Stimulated activated CD8-positive, alpha-beta memory T cell treated with anti-CD3 and anti-CD28 coated beads, Interleukin-12 subunit alpha, Interleukin-12 subunit beta, amount 100 ng/mL, for 24 hours (primary cell): ENCODE measurements around the gene ANKRD44.

ENCODE experiments used
- DNase-seq: peaks from one replicate; pipeline ENCODE4 v3.0.0-alpha.2; 2020; ENCODE audit errors: extremely low read depth

The ANKRD44 gene

GRCh38 chr2:196987649-196988364 lies 322.8 kb downstream of the ANKRD44 start:
- DNase-seq: no peak

- no peak for DNase-seq
These were observed 323.3 kb downstream of the ANKRD44 start for GRCh38 chr2:196987298-196987648.

GRCh38 chr2:196985511-196986183 lies 324.9 kb downstream of the ANKRD44 start:
- no peak for DNase-seq

GRCh38 chr2:196984903-196985302 lies 325.7 kb downstream of the ANKRD44 start:
- no peak for DNase-seq

- no peak for DNase-seq
These were observed 326.6 kb downstream of the ANKRD44 start for GRCh38 chr2:196983934-196984333.

- DNase-seq: no peak
These were observed 330.1 kb downstream of the ANKRD44 start for GRCh38 chr2:196980473-196980872.

- DNase-seq: no peak
These were observed 330.6 kb downstream of the ANKRD44 start for GRCh38 chr2:196980001-196980400.

- no peak for DNase-seq
These were observed 333.1 kb downstream of the ANKRD44 start for GRCh38 chr2:196977507-196977906.

GRCh38 chr2:196974970-196975369 lies 335.6 kb downstream of the ANKRD44 start:
- DNase-seq: no peak

- no peak for DNase-seq
These were observed 338.9 kb downstream of the ANKRD44 start for GRCh38 chr2:196971574-196972279.

GRCh38 chr2:196970099-196970498 lies 340.5 kb downstream of the ANKRD44 start:
- no peak for DNase-seq

GRCh38 chr2:196968516-196968915 lies 342.1 kb downstream of the ANKRD44 start:
- no peak for DNase-seq

- DNase-seq: no peak
These were observed 342.8 kb downstream of the ANKRD44 start for GRCh38 chr2:196967775-196968174.

GRCh38 chr2:196967116-196967515 lies 343.5 kb downstream of the ANKRD44 start:
- DNase-seq: no peak

- no peak for DNase-seq
These were observed 344.5 kb downstream of the ANKRD44 start for GRCh38 chr2:196966061-196966460.

GRCh38 chr2:196965651-196966050 lies 344.9 kb downstream of the ANKRD44 start:
- DNase-seq: no peak

GRCh38 chr2:196963961-196964360 lies 346.6 kb downstream of the ANKRD44 start:
- DNase-seq: no peak

- DNase-seq: no peak
These were observed 347.5 kb downstream of the ANKRD44 start for GRCh38 chr2:196963043-196963442.

- DNase-seq: no peak
These were observed 348.3 kb downstream of the ANKRD44 start for GRCh38 chr2:196962325-196962724.

- DNase-seq: no peak
These were observed 348.7 kb downstream of the ANKRD44 start for GRCh38 chr2:196961889-196962288.

GRCh38 chr2:196959734-196960338 lies 350.7 kb downstream of the ANKRD44 start:
- DNase-seq: no peak

GRCh38 chr2:196959281-196959680 lies 351.3 kb downstream of the ANKRD44 start:
- DNase-seq: no peak
